NCI-H1048 (cell line): ENCODE data around the gene DGKI.

Source experiments
- DNase-seq: peaks from one replicate; lab custom pipeline; 2025; lab: John Stamatoyannopoulos, UW

The DGKI gene

DNA sequence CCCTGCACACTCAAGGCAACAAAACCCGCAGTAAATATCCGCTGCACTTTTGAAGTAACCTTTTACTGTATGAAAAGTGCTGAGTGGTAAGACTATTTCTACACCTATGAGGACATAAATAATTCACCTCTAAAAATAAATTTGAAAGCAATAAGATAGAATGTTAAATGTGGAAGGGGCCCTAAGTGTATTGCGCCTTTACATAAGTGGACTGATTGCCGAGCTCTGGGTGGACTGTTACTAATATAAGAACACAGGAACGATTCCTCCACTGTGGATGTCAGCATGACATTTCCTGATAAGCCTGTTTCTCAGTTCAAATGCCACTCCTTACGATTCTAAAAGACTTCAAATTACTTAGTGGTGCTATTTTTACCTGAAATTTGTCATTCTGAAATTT, 311.2 kb downstream of the DGKI start:
- DNase-seq = no peak

- no peak for DNase-seq
Measured at GRCh38 chr7:137531671-137532070, 315.1 kb downstream of the DGKI start.

GRCh38 chr7:137527634-137528033, 319.1 kb downstream of the DGKI start:
- DNase-seq = no peak

GRCh38 chr7:137523171-137523570, 323.6 kb downstream of the DGKI start:
- no peak for DNase-seq

DNA sequence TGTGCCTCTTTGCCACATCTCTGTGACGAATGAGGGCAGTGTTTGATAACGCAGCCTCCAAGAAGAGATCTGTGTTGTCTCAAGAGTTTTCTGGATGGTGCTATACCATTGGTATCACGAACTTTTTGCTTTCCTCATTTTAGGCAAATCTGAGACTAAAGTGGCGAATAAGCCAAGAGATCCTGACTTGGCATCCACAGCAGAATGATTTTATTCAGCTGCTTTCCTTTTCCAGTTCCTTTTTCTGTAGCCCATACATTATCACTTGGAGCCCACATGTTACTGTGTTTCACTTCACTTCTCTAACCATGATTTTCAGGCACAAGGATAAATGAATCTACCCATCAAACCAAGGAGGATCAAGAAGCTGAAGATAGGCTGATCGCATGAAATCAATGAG, 325.3 kb downstream of the DGKI start:
- no peak for DNase-seq

GRCh38 chr7:137519947-137520346, 326.8 kb downstream of the DGKI start:
- DNase-seq = no peak

DNA sequence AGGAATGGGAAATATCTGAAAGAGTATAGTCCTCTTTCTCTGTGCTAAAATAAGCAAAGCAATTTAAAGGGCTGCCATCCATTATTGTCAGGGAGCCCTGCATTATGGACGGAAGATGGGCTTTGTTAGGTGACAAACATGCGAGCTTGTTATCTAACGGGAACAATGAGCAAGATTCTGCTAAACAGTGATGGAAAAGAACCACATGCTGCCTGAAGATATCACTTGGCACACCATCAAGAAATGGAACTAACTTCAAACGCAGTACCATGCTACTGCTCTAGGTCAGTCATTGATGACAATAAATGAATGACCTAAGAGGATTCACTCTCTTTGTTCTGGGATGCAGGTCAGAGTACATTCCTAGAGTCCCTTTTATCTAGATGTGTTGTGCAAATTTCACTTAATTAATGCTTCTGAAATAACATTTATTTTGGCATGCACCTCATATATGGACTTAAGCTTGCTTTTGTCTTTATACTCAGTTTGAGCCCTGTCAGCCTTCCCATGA, 327.5 kb downstream of the DGKI start:
- DNase-seq = no peak

DNA sequence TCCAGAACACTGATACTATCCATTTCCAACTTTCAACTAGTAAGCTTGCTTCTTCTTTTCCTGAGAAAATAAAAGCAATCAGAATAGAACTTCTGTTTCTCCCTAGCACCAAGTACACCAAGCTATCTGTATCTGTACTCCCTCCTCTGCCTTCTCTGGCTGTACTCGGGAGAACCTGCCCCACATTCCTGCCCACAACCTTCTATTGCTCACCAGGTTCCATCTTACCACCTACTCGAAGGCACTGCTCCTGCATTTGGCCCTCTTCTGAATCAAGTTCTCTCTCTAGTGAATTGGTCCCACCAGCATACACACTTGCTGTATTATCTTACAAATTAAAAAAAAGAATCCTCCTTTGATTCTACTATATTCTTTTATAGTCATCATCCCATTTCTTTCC, 333.7 kb downstream of the DGKI start:
- DNase-seq = no peak

GRCh38 chr7:137507096-137507495, 339.7 kb downstream of the DGKI start:
- DNase-seq = no peak

DNA sequence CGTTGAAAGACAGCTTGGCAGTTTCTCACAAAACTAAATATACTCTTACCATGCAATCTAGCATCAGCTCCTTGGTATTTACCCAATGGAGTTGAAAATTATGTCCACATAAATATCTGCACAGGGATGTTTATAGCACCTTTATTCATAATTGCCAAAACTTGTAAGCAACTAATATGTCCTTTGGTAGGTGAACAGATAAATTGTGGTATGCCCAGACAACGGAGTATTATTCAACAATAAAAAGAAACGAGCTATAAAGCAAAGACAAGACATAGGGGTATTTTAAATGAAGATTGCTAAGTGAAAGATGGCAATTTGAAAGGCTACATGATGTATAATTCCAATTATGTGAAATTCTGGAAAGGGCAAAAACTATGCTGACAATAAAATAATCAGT, 340.7 kb downstream of the DGKI start:
- DNase-seq = no peak

DNA sequence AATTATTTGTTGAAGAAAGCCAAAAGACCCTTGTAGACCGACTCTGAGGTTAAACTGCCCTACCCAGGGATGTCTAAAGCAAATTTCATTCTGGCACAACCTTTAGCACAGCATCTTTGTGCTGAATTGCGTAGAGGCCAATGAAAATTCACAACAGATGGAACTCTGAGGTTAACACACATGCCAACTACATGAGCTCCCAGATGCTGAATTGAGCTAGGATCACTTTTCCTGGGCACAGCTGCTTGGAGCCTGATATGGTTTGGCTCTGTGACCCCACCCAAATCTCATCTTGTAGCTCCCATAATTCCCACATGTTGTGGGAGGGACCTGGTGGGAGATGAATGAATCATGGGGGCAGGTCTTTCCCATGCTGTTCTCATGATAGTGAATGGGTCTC, 345.2 kb downstream of the DGKI start:
- DNase-seq = no peak

DNA sequence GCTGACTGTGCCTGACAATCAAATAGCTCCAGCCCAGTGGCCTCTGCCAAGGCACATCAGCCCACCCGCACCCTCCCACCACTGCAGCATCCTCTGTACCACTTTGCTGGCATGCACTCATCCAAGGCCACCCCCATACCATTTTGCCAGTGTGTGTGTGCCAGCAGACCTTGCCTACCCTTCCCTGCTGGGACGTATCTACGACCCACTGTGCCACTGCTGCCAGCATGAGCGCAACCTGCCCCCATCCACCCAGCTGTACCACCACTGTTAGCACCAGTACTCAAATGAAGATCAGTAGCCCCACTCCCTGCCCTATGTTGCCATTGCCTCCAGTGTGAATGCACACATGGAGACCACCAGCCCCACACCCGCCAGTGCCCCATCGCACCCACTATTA, 353.9 kb downstream of the DGKI start:
- DNase-seq = no peak

DNA sequence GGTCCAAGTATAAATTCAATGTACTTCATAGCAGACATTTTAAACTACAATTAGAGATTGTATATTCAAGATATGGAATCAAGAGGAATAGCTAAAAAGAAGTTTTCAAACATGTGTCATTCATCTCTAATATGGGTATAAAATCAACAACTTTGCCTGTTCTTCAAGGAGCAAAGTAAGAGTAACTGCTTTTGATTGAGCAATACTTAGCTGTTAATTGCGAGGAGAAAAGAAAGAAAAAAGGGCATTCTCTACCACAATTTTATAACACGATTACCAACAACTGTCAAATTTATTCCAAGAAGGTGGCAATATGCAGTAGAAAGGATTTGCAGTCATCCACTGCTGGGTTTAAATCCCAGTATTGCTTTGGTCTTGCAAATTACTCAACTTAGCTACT, 356.9 kb downstream of the DGKI start:
- no peak for DNase-seq

DNA sequence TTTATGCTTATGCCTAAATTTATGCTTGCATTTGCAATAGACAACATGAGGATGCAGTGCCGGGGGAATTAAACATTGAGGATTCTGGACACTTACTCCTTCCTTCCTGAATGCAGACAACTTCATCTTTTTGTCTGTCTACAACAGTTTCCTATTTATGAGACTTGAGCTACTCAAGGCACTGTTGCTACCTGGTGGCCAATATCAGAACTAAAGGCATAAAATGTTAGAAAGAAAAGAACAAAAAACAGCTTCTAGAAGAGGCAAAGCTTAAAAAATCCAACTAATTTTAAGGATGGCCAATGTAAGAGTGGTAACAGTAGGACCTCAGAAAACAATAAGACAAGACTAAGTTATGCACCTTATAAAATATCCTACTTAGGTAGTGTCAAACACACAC, 358.7 kb downstream of the DGKI start:
- DNase-seq = no peak

DNA sequence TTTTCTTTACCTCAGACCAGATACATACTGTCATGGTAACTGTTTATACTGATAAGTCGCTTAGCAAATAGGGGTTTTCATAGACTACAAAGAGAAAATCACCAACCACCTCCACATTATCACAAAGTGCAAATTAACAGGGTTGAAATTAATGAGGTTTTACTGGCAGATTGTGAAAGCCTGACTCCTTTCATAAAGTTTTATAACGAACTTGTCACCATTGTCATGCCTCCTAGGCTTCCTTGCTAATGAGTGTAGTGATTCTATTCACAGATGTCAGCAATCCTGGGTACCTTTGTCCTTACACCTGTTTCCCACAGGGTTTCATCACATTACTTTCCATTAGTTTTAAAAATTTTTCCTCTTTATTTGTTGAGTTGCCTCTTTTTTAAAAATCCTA, 361.0 kb downstream of the DGKI start:
- no peak for DNase-seq

DNA sequence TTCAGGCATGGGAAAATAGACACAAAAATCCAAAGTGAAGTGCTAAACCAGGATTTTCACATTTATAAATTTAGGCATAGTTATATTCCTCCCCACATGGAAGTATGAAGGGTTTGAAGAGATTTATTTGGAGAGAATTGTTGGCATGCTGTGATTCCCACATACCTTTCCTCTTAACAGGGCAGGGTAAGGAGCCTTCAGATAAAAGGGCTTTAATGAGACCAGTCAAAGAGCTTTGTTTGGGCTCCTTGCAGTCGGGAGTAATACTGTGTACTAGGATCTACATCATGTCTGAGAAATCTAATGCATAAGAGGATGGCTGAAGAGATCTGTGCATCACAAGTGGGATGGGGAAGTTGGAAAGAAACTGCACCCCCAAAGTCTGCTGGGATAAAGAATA, 362.4 kb downstream of the DGKI start:
- no peak for DNase-seq

GRCh38 chr7:137482466-137482865, 364.3 kb downstream of the DGKI start:
- DNase-seq = no peak

- no peak for DNase-seq
Measured at GRCh38 chr7:137480824-137481365, 365.9 kb downstream of the DGKI start.

DNA sequence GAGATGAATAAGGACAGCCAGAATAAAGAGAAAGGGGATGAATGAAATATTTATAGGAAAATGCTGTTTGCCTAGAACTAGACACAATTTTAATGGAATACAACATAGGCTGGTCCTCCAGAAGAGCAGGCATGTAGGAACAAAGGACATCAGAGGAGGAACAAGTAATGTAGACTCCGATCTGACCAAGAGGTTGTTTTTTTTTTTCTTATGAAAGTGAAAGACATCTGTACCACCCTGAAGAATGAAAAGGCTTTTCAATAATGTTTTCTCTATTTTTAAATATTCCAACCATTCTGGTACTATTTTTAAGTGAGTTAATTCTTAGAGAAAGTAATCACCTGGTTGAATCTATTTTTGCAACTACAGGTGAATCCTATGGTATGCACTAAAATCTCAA, 366.4 kb downstream of the DGKI start:
- DNase-seq = no peak

DNA sequence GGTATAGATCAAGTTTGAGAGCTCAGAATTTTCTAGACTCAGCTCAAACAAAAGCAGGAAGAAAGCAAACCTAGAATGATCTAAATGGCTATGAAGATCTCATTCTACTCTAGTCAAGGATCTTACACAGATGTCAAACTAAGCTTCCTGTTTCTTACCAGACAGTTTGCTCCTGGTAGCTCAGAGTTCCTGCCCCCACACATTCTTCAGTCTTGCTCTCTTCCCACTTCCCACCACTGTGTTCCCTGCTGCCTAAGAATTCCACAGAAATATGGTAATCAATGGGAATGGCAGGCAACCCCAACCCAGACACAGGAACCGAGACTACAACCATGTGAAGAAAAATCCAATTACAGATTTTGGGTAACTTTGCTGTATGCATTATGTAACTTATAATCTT, 369.8 kb downstream of the DGKI start:
- no peak for DNase-seq

- no peak for DNase-seq
Measured at GRCh38 chr7:137475966-137476365, 370.8 kb downstream of the DGKI start.

DNA sequence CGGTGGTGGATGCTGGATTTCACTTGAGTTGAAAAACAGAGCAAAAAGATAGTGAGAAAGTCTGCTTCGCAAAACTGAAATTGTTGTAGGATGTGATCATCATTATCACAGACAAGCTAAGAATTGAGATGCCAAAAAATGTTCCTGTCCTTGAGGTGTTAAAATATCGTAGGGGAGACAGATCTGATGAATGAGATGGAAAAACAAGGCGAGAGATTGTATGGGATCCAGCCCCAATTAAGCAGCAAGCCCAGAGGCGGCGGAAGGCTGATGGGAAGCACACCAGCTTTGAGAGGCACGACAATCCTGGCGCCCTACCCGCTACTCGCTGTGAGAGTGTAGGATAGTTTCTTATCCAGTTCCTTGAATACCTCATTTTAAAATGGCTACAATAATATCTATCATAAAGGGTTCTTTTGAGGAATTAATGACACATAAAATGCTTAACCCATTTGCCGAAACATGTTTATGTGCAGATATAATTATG, 372.2 kb downstream of the DGKI start:
- no peak for DNase-seq

DNA sequence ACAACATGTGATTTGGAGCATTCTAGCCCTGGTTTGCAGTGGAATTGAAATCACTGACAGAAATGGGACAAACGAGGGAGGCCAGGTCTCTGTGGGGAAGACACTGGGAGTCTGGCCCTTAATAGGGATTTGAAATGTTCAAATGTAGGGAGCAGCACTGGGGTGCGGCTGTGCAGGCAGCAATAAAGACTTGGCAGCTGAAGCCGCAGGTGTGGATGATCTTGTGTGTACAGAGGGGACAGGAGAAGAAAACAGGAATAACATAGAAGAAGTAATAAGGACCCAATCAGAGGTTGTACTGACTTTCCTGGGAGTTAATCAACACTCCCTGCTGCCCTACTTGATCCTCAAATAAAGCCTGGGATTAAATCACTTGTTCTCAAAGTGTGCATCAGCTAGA, 375.6 kb downstream of the DGKI start:
- no peak for DNase-seq

DNA sequence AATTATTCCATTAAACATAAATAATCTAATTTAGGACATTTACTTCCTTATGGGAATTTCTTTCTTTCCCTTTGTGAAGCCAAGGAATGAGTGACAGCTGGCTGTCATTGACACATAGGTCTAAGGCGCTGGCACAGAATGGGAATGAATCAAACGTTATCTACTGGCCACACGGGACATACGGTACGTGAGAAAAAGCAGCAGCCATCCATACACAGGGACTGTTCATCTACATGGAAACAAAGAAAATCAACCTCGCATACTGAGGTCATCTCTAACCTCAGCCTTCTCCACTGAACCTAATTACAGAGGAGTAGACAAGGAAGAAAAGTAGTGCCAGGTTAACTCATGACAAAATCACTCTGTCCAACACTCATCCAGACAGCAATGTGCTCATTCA, 376.9 kb downstream of the DGKI start:
- DNase-seq = no peak
